Thyroid gland (tissue), 4 donors: ENCODE measurements around the gene CACNA2D3.

Experiments
- CTCF ChIP-seq, 6 experiments: fragments of 200-600 bp in 3 of 6; fragments of 450-650 bp in 3 of 6; sonication (generic) in 3 of 6; IDR thresholded peaks; one replicate each; pipeline ENCODE4 v1.5.1; 2016 to 2019; ENCODE audit warnings: antibody characterized with exemption in 6 of 6, mild to moderate bottlenecking in 2 of 6, inconsistent platforms in 1 of 6, moderate library complexity in 1 of 6
- POLR2A ChIP-seq, 2 donors: fragments of 450-650 bp; IDR thresholded peaks; one replicate each; pipeline ENCODE4 v1.6.1; 2017; ENCODE audit warnings: antibody characterized with exemption in 2 of 2, mild to moderate bottlenecking in 2 of 2, moderate library complexity in 1 of 2

DNA sequence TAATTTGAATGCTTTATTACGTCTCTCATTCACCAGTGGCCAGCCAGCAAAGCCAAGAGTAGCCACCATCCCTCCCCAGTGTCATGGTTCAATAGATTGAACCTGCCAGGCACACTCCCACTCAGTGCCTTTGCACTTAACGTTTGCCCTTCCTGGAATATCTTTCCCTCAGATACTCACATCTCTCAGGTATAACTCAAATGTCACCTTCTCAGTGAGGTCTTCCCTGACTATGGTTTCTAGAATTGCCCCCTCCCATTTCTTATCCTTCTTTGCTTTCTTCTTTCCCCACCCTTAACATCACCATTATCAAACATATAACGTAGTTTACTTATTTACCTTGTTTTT is 511.7 kb downstream of the CACNA2D3 start:
- TF ChIP-seq CTCF (IDR thresholded peaks at IDR 0.05) (no peak), POLR2A (IDR thresholded peaks at IDR 0.05) (no peak)
